IMR-90 (cell line): ENCODE measurements around the gene CKAP4. TPM values are rescaled to one million over a fixed set of nuclear protein-coding genes. Genes with fewer than 3 reads are reported as not detected.

Source experiments
- ATAC-seq: fragments of 200-7000 bp; cut with Tn5 transposase; 2 replicates; pipeline ENCODE4 v1.9.1; 2020; ENCODE audit warnings: low read depth, mild to moderate bottlenecking, moderate library complexity
- BruUV-seq: library from RNA; stranded (reverse); fragments of 400-500 nt; replicated peaks from 2 replicates; lab custom pipeline; 2021; lab: Mats Ljungman, UMichigan
- CTCF ChIA-PET: fragments of 300-600 bp; formaldehyde crosslinking; extraction: SDS; loops from one replicate; lab custom pipeline; 2021; ENCODE audit warnings: antibody characterized with exemption; lab: Yijun Ruan, JAX
- POLR2A ChIA-PET: fragments of 300-600 bp; sonication (Branson Sonifier 250); formaldehyde crosslinking; loops from one replicate; lab custom pipeline; 2022; ENCODE audit warnings: antibody characterized with exemption; ENCODE audit not compliant: unreplicated experiment; lab: Charles Lee
- DNase-seq: peaks from one replicate; pipeline ENCODE4 v3.0.0; 2013
- H2AFZ ChIP-seq: replicated peaks from 2 replicates; pipeline ENCODE3; 2013; ENCODE audit warnings: low read length, mild to moderate bottlenecking; ENCODE audit not compliant: poor library complexity
- H2AK5ac ChIP-seq: 2 replicates; pipeline ENCODE4 v1.6.1; 2013; ENCODE audit warnings: low read depth, low read length, inconsistent platforms
- H2AK9ac ChIP-seq: replicated peaks from 2 replicates; pipeline ENCODE3; 2013; ENCODE audit warnings: mild to moderate bottlenecking, low read depth, low read length, moderate library complexity; ENCODE audit not compliant: poor library complexity
- H2BK120ac ChIP-seq: 2 replicates; pipeline ENCODE4 v1.6.1; 2013; ENCODE audit warnings: low read depth, low read length, inconsistent platforms
- H2BK15ac ChIP-seq: 3 replicates; pipeline ENCODE4 v1.6.1; 2013; ENCODE audit warnings: low read depth, low read length, inconsistent platforms
- H2BK20ac ChIP-seq: 2 replicates; pipeline ENCODE4 v1.6.1; 2013; ENCODE audit warnings: low read depth, mild to moderate bottlenecking, inconsistent platforms, low read length, moderate library complexity
- H2BK5ac ChIP-seq: 2 replicates; pipeline ENCODE4 v1.6.1; 2013; ENCODE audit warnings: mild to moderate bottlenecking, low read depth, low read length, inconsistent platforms; ENCODE audit not compliant: poor library complexity, severe bottlenecking
- H3K14ac ChIP-seq: replicated peaks from 2 replicates; pipeline ENCODE4 v1.6.1; 2013; ENCODE audit warnings: low read depth, low read length, inconsistent platforms
- H3K18ac ChIP-seq: 2 replicates; pipeline ENCODE4 v1.6.1; 2013; ENCODE audit warnings: low read depth, low read length, control low read depth
- H3K23ac ChIP-seq: 2 replicates; pipeline ENCODE4 v1.6.1; 2013; ENCODE audit warnings: low read depth, low read length, inconsistent platforms
- H3K27ac ChIP-seq: 2 replicates; pipeline ENCODE4 v1.5.1; 2013; ENCODE audit warnings: mild to moderate bottlenecking, control low read depth, low read length; ENCODE audit not compliant: insufficient read depth
- H3K27me3 ChIP-seq: 2 replicates; pipeline ENCODE4 v1.6.1; 2013; ENCODE audit warnings: low read length; ENCODE audit not compliant: control insufficient read depth, insufficient read depth
- H3K36me3 ChIP-seq: 2 replicates; pipeline ENCODE4 v1.6.1; 2013; ENCODE audit warnings: low read length, mixed read lengths; ENCODE audit not compliant: control insufficient read depth, insufficient read depth
- H3K4ac ChIP-seq: 2 replicates; pipeline ENCODE4 v1.6.1; 2013; ENCODE audit warnings: low read depth, low read length, inconsistent platforms
- H3K4me1 ChIP-seq: 2 replicates; pipeline ENCODE4 v1.6.1; 2013; ENCODE audit warnings: low read length, mixed read lengths; ENCODE audit not compliant: control insufficient read depth, insufficient read depth
- H3K4me2 ChIP-seq: 2 replicates; pipeline ENCODE4 v1.6.1; 2013; ENCODE audit warnings: low read depth, mild to moderate bottlenecking, control low read depth, low read length, moderate library complexity
- H3K4me3 ChIP-seq: 2 replicates; pipeline ENCODE4 v1.5.1; 2013; ENCODE audit warnings: low read depth, mild to moderate bottlenecking, control low read depth, low read length, moderate library complexity; ENCODE audit not compliant: insufficient read depth
- H3K56ac ChIP-seq: 2 replicates; pipeline ENCODE4 v1.6.1; 2013; ENCODE audit warnings: low read length, inconsistent platforms; ENCODE audit not compliant: insufficient read depth; ENCODE audit errors: extremely low read depth
- H3K79me1 ChIP-seq, 2 experiments: 2 replicates each; pipeline ENCODE4 v1.6.1; 2013; ENCODE audit warnings: low read length in 2 of 2, inconsistent platforms in 1 of 2, low read depth in 1 of 2
- H3K9ac ChIP-seq: 2 replicates; pipeline ENCODE4 v1.6.1; 2013; ENCODE audit warnings: low read depth, low read length, control low read depth
- H3K9me1 ChIP-seq: 2 replicates; pipeline ENCODE4 v1.6.1; 2013; ENCODE audit warnings: low read length, inconsistent platforms; ENCODE audit not compliant: insufficient read depth
- H3K9me3 ChIP-seq: 2 replicates; pipeline ENCODE4 v1.6.1; 2013; ENCODE audit warnings: low read length; ENCODE audit not compliant: control insufficient read depth, insufficient read depth
- H4K20me1 ChIP-seq: 2 replicates; pipeline ENCODE4 v1.6.1; 2013; ENCODE audit warnings: low read length, inconsistent platforms; ENCODE audit not compliant: insufficient read depth
- H4K5ac ChIP-seq: 2 replicates; pipeline ENCODE4 v1.6.1; 2013; ENCODE audit warnings: mild to moderate bottlenecking, low read depth, low read length, control low read depth
- H4K8ac ChIP-seq, 2 experiments: 2 replicates each; pipeline ENCODE4 v1.6.1; 2013; ENCODE audit warnings: low read depth in 2 of 2, low read length in 2 of 2, control low read depth in 1 of 2, inconsistent platforms in 1 of 2
- H4K91ac ChIP-seq: 2 replicates; pipeline ENCODE4 v1.6.1; 2013; ENCODE audit warnings: low read depth, low read length, inconsistent platforms; ENCODE audit not compliant: insufficient read depth
- CHD1 ChIP-seq: IDR thresholded peaks from 2 replicates; pipeline ENCODE4 v1.6.1; 2012; ENCODE audit warnings: low read depth, low read length, improper control_type of control experiment
- ELK1 ChIP-seq: fragments of 150-350 bp; IDR thresholded peaks from 2 replicates; pipeline ENCODE4 v1.6.1; 2016; ENCODE audit warnings: low read depth, mild to moderate bottlenecking, low read length, moderate library complexity, borderline replicate concordance
- FOS ChIP-seq: fragments of 150-350 bp; IDR thresholded peaks from 2 replicates; pipeline ENCODE4 v1.6.1; 2016; ENCODE audit warnings: low read depth, low read length
- MAZ ChIP-seq: IDR thresholded peaks from 2 replicates; pipeline ENCODE4 v1.6.1; 2012; ENCODE audit warnings: low read depth, mild to moderate bottlenecking, low read length, improper control_type of control experiment, moderate library complexity, borderline replicate concordance
- RCOR1 ChIP-seq: IDR thresholded peaks from 2 replicates; pipeline ENCODE4 v1.6.1; 2012; ENCODE audit warnings: mild to moderate bottlenecking, low read length, improper control_type of control experiment; ENCODE audit not compliant: insufficient replicate concordance
- RFX5 ChIP-seq: IDR thresholded peaks from 2 replicates; pipeline ENCODE4 v1.8.0; 2012; ENCODE audit warnings: low read depth, mild to moderate bottlenecking, low read length, moderate library complexity
- WGBS, 2 experiments: methylation state at CpG; one replicate each; pipeline versions ENCODE4 v1.1.5 to v1.1.7; 2013; ENCODE audit warnings: missing lambda C conversion rate in 2 of 2; ENCODE audit not compliant: insufficient read length in 1 of 2; ENCODE audit errors: extremely low coverage in 2 of 2; 5-methylcytosine and 5-hydroxymethylcytosine counted together
- dilution Hi-C: fragments of 300-500 bp; cut with HindIII; formaldehyde crosslinking; loops from one replicate; pipeline ENCODE4 v1.14.3; 2018; ENCODE audit warnings: low sequenced_read_pairs; ENCODE audit not compliant: unreplicated experiment
- in situ Hi-C: fragments of 300-500 bp; cut with MboI; formaldehyde crosslinking; loops from 3 replicates; pipeline ENCODE4 v1.14.3; 2019; ENCODE audit warnings: low sequenced_read_pairs, inconsistent platforms, mixed read lengths
- intact Hi-C: fragments of 100-400 bp; cut with micrococcal nuclease; formaldehyde crosslinking; loops from 2 replicates; pipeline ENCODE4 v1.10.0; 2022
- polyA plus RNA-seq, 3 experiments: library from polyadenylated mRNA; depleted of rRNA; stranded (reverse); fragments of >200 nt; gene quantifications; 2 replicates each; pipeline ENCODE4 v1.2.3, GENCODE V29; 2012; ENCODE audit warnings: low replicate concordance in 1 of 3
- total RNA-seq: library from RNA; depleted of rRNA; stranded (reverse); fragments of >200 nt; gene quantifications from 2 replicates; pipeline ENCODE4 v1.2.3, GENCODE V29; 2012

The CKAP4 gene
- total and polyA plus RNA-seq, 2 of the 4 experiments (the other 2 are of a cell fraction): 94.5 to 297 TPM

- peak; percentile 86 for TF ChIP-seq MAZ
- TF ChIP-seq CHD1: no peak
- TF ChIP-seq FOS: no peak
- no peak for TF ChIP-seq RFX5
Observed at GRCh38 chr12:106247674-106248311, at the start of gene CKAP4 (continued).

- Histone ChIP-seq H4K91ac (no peak overlapping the region), H3K79me1 (0 out of 4 replicates have a peak, but pooled peaks cover 0 to 3% of the 10 kb centered on the region in 2 experiments), H3K36me3 (no peaks in the 10 kb centered on the region), H2BK20ac (no peak overlapping the region), H3K9me1 (peaks cover 11% of the 10 kb centered on the region), H3K4me3 (no peak overlapping the region), H3K9ac (no peak overlapping the region), H2BK15ac (0 out of 3 replicates have a peak overlapping the region, but pooled peaks have one; percentile 58), H3K18ac (no peak overlapping the region; the same call in 1 of the 2 replicates), H4K8ac (no peak overlapping the region; a peak in 1 of 4 replicates), H3K56ac (no peak overlapping the region), H3K14ac (no peak overlapping the region), H2AFZ (no peak overlapping the region), H3K4me1 (peaks cover 6% of the 10 kb centered on the region), H3K9me3 (no peaks in the 10 kb centered on the region), H4K20me1 (no peaks in the 10 kb centered on the region), H2BK5ac (no peak overlapping the region), H2AK5ac (no peak overlapping the region), H2AK9ac (no peak overlapping the region), H4K5ac (no peak overlapping the region), H3K4me2 (no peak overlapping the region), H3K23ac (no peak overlapping the region), H3K27me3 (no peaks in the 10 kb centered on the region), H2BK120ac (peak overlapping the region; percentile 90), H3K27ac (no peak overlapping the region), H3K4ac (no peak overlapping the region; the same call in 1 of the 2 replicates)
- in situ Hi-C loops (no loop called here), dilution Hi-C loops (no loop called here), intact Hi-C loops (no loop called here)
- no peak for TF ChIP-seq RCOR1
- no peak for TF ChIP-seq ELK1
- TF ChIP-seq CHD1: no peak
- no peak for TF ChIP-seq RFX5
- ATAC-seq (no peak), DNase-seq (no peak)
- ChIA-PET POLR2A (no interaction called here), CTCF (interaction anchor here (1.7 kb wide), 1 partner anchor 15 kb away, joined by 6 read pairs; no protein-coding TSS in a partner anchor)
- WGBS, 2 experiments: no CpG with 5 or more reads among the region's 3 CpGs
- BruUV-seq: no TSS peak
Observed at GRCh38 chr12:106297075-106297474, 49.3 kb upstream of the CKAP4 start.
